SJSA1 (cell line): ENCODE measurements around the gene ANKRD17. TPM values are rescaled to one million over a fixed set of nuclear protein-coding genes. Genes with fewer than 3 reads are reported as not detected.
"Not testable (repeated sequence)": the region's sequence is repeated elsewhere in the genome, so short reads cannot be mapped to it uniquely, and the experiment has no call there.

Experiments
- DNase-seq, 2 experiments: peaks; one replicate each; pipeline ENCODE4 v3.0.0-alpha.2; 2015 to 2020; ENCODE audit warnings: low spot score in 2 of 2, low read depth in 1 of 2
- H3K27ac ChIP-seq: fragments of 250-450 bp; sonication (Bioruptor Pico); 2 replicates; pipeline ENCODE4 v1.5.1; 2020; ENCODE audit warnings: mild to moderate bottlenecking, moderate library complexity
- H3K27me3 ChIP-seq: fragments of 250-450 bp; sonication (Bioruptor Pico); replicated peaks from 2 replicates; pipeline ENCODE4 v1.5.1; 2020; ENCODE audit warnings: mild to moderate bottlenecking, moderate library complexity
- H3K36me3 ChIP-seq: fragments of 250-450 bp; sonication (Bioruptor Pico); 2 replicates; pipeline ENCODE4 v1.5.1; 2020; ENCODE audit warnings: mild to moderate bottlenecking
- H3K4me1 ChIP-seq: fragments of 250-450 bp; sonication (Bioruptor Pico); replicated peaks from 2 replicates; pipeline ENCODE4 v1.6.1; 2021; ENCODE audit warnings: mild to moderate bottlenecking
- H3K4me3 ChIP-seq: fragments of 250-450 bp; sonication (Bioruptor Pico); 2 replicates; pipeline ENCODE4 v1.5.1; 2020; ENCODE audit warnings: mild to moderate bottlenecking
- H3K9me3 ChIP-seq: fragments of 250-450 bp; sonication (Bioruptor Pico); replicated peaks from 2 replicates; pipeline ENCODE4 v1.5.1; 2020; ENCODE audit warnings: mild to moderate bottlenecking
- total RNA-seq: library from RNA; depleted of rRNA; stranded (reverse); fragments of >200 nt; shearing (Covaris generic); gene quantifications from 2 replicates; pipeline ENCODE4 v1.2.3, GENCODE V29; 2014

The ANKRD17 gene
- total RNA-seq, 1 experiment from 2014 or later, result 36.8 TPM

- Histone ChIP-seq H3K27ac (peak overlapping the region; percentile 97), H3K9me3 (no peaks in the 10 kb centered on the region), H3K4me1 (peaks cover 9% of the 10 kb centered on the region), H3K36me3 (peaks cover 17% of the 10 kb centered on the region), H3K27me3 (no peaks in the 10 kb centered on the region), H3K4me3 (peak overlapping the region; percentile 69)
- DNase-seq, result peak in 1 of 2 experiments; percentile 81
These were observed 237 bp downstream of the ANKRD17 start for GRCh38 chr4:73258436-73258685.

- Histone ChIP-seq H3K4me1 (peaks cover 9% of the 10 kb centered on the region), H3K27ac (peak overlapping the region; percentile 97), H3K27me3 (no peaks in the 10 kb centered on the region), H3K36me3 (peaks cover 22% of the 10 kb centered on the region), H3K4me3 (peak overlapping the region; percentile 69), H3K9me3 (no peaks in the 10 kb centered on the region)
- DNase-seq, result peak in 1 of 2 experiments; percentile 38
These were observed 755 bp downstream of the ANKRD17 start for GRCh38 chr4:73257651-73258435.

- H3K4me3 ChIP-seq, result peak overlapping the region; percentile 69
- H3K4me1 ChIP-seq, result peaks cover 9% of the 10 kb centered on the region
- peaks cover 27% of the 10 kb centered on the region for H3K36me3 ChIP-seq
- H3K27ac ChIP-seq, result peak overlapping the region; percentile 18
- H3K9me3 ChIP-seq, result no peaks in the 10 kb centered on the region
- no peaks in the 10 kb centered on the region for H3K27me3 ChIP-seq
- DNase-seq, result peak; percentile 65 to 68
These were observed 1.4 kb downstream of the ANKRD17 start for GRCh38 chr4:73257234-73257633.

GRCh38 chr4:73255847-73256246 is 2.8 kb downstream of the ANKRD17 start:
- H3K36me3 ChIP-seq, result peaks cover 35% of the 10 kb centered on the region
- not testable (repeated sequence) for H3K27ac ChIP-seq, H3K4me3 ChIP-seq, H3K9me3 ChIP-seq, H3K27me3 ChIP-seq, H3K4me1 ChIP-seq, DNase-seq

- no peak overlapping the region for H3K27ac ChIP-seq
- H3K27me3 ChIP-seq, result no peaks in the 10 kb centered on the region
- peaks cover 26% of the 10 kb centered on the region for H3K36me3 ChIP-seq
- no peak for DNase-seq
- H3K4me3 ChIP-seq, result no peak overlapping the region
- H3K4me1 ChIP-seq, result no peaks in the 10 kb centered on the region
- no peaks in the 10 kb centered on the region for H3K9me3 ChIP-seq
These were observed 6.6 kb downstream of the ANKRD17 start for GRCh38 chr4:73252001-73252400.

GRCh38 chr4:73251384-73251783 is 7.2 kb downstream of the ANKRD17 start:
- Histone ChIP-seq H3K9me3 (no peaks in the 10 kb centered on the region), H3K4me3 (no peak overlapping the region), H3K36me3 (peaks cover 26% of the 10 kb centered on the region), H3K27me3 (no peaks in the 10 kb centered on the region), H3K27ac (no peak overlapping the region), H3K4me1 (no peaks in the 10 kb centered on the region)
- no peak for DNase-seq

- Histone ChIP-seq H3K27ac (no peak overlapping the region), H3K27me3 (no peaks in the 10 kb centered on the region), H3K4me3 (no peak overlapping the region), H3K36me3 (peaks cover 22% of the 10 kb centered on the region), H3K4me1 (no peaks in the 10 kb centered on the region), H3K9me3 (no peaks in the 10 kb centered on the region)
- no peak for DNase-seq
These were observed 8.0 kb downstream of the ANKRD17 start for GRCh38 chr4:73250642-73251041.

- Histone ChIP-seq H3K9me3 (no peaks in the 10 kb centered on the region), H3K4me3 (no peak overlapping the region), H3K4me1 (no peaks in the 10 kb centered on the region)
These were observed 9.8 kb downstream of the ANKRD17 start for GRCh38 chr4:73248821-73249220.

GRCh38 chr4:73248416-73248815 is 10.2 kb downstream of the ANKRD17 start:
- Histone ChIP-seq H3K36me3 (peaks cover 23% of the 10 kb centered on the region), H3K4me1 (no peaks in the 10 kb centered on the region), H3K27ac (no peak overlapping the region), H3K9me3 (no peaks in the 10 kb centered on the region), H3K4me3 (no peak overlapping the region), H3K27me3 (no peaks in the 10 kb centered on the region)
- DNase-seq, result no peak

More at GRCh38 chr4:73248821-73249220, 9.8 kb downstream of the ANKRD17 start:
- H3K27ac ChIP-seq, result no peak overlapping the region
- peaks cover 23% of the 10 kb centered on the region for H3K36me3 ChIP-seq
- no peaks in the 10 kb centered on the region for H3K27me3 ChIP-seq
- no peak for DNase-seq

GRCh38 chr4:73247100-73247499 is 11.5 kb downstream of the ANKRD17 start:
- no peaks in the 10 kb centered on the region for H3K4me1 ChIP-seq
- H3K36me3 ChIP-seq, result peaks cover 13% of the 10 kb centered on the region
- no peak overlapping the region for H3K4me3 ChIP-seq
- H3K27ac ChIP-seq, result no peak overlapping the region
- H3K9me3 ChIP-seq, result no peaks in the 10 kb centered on the region
- no peak for DNase-seq
- H3K27me3 ChIP-seq, result no peaks in the 10 kb centered on the region

- Histone ChIP-seq H3K4me3 (no peak overlapping the region), H3K36me3 (0 out of 2 replicates have a peak, but pooled peaks cover 8% of the 10 kb centered on the region), H3K9me3 (no peaks in the 10 kb centered on the region), H3K27me3 (no peaks in the 10 kb centered on the region), H3K27ac (no peak overlapping the region), H3K4me1 (no peaks in the 10 kb centered on the region)
- no peak for DNase-seq
These were observed 12.6 kb downstream of the ANKRD17 start for GRCh38 chr4:73245955-73246354.

- Histone ChIP-seq H3K4me3 (no peak overlapping the region), H3K4me1 (no peaks in the 10 kb centered on the region), H3K36me3 (0 out of 2 replicates have a peak, but pooled peaks cover 8% of the 10 kb centered on the region), H3K27me3 (no peaks in the 10 kb centered on the region), H3K9me3 (no peaks in the 10 kb centered on the region), H3K27ac (no peak overlapping the region)
- DNase-seq, result no peak
These were observed 13.5 kb downstream of the ANKRD17 start for GRCh38 chr4:73244945-73245601.

- no peak overlapping the region for H3K27ac ChIP-seq
- no peaks in the 10 kb centered on the region for H3K27me3 ChIP-seq
- H3K36me3 ChIP-seq, result peaks cover 29% of the 10 kb centered on the region
- DNase-seq, result no peak
- no peaks in the 10 kb centered on the region for H3K9me3 ChIP-seq
- H3K4me1 ChIP-seq, result no peaks in the 10 kb centered on the region
- H3K4me3 ChIP-seq, result no peak overlapping the region
These were observed 21.6 kb downstream of the ANKRD17 start for GRCh38 chr4:73237044-73237443.

GRCh38 chr4:73236151-73236550 is 22.4 kb downstream of the ANKRD17 start:
- Histone ChIP-seq H3K27ac (no peak overlapping the region), H3K4me1 (no peaks in the 10 kb centered on the region), H3K9me3 (no peaks in the 10 kb centered on the region), H3K4me3 (no peak overlapping the region), H3K27me3 (no peaks in the 10 kb centered on the region), H3K36me3 (peaks cover 30% of the 10 kb centered on the region)
- no peak for DNase-seq
